GM12872 (cell line): ENCODE results near the gene U2AF2.

Source experiments
- TF ChIP-seq, protein P1 (sequence below): IDR thresholded peaks from 3 replicates; pipeline ENCODE4 v1.5.1; 2011; ENCODE audit warnings: low read depth, mild to moderate bottlenecking, low read length, moderate library complexity; ENCODE audit not compliant: insufficient read depth

The U2AF2 gene

GRCh38 chr19:55658846-55659459 lies 4.1 kb downstream of the U2AF2 start:
- TF ChIP-seq, protein P1, sequence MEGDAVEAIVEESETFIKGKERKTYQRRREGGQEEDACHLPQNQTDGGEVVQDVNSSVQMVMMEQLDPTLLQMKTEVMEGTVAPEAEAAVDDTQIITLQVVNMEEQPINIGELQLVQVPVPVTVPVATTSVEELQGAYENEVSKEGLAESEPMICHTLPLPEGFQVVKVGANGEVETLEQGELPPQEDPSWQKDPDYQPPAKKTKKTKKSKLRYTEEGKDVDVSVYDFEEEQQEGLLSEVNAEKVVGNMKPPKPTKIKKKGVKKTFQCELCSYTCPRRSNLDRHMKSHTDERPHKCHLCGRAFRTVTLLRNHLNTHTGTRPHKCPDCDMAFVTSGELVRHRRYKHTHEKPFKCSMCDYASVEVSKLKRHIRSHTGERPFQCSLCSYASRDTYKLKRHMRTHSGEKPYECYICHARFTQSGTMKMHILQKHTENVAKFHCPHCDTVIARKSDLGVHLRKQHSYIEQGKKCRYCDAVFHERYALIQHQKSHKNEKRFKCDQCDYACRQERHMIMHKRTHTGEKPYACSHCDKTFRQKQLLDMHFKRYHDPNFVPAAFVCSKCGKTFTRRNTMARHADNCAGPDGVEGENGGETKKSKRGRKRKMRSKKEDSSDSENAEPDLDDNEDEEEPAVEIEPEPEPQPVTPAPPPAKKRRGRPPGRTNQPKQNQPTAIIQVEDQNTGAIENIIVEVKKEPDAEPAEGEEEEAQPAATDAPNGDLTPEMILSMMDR = no peak

DNA sequence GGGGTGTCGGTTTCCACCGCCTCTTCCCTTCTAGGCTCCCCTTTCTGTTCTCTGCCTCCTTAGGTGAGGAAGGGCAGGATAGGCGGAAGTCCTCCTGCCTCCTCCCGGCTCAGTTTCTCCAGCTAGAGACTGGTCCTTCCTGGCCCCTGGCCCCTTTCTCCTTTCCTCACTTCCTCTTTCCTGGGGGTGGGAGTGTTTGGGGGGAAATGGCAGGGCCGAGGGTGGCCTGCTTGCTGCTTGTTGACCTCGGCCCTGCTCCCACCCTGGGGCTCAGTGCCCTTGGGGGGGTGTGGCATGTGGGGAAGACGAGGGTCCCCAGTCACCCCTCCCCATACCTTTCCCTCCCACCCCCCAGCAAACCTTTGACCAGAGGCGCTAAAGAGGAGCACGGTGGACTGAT lies 5.0 kb downstream of the U2AF2 start:
- TF ChIP-seq, protein P1 = no peak

GRCh38 chr19:55660404-55660803 lies 5.6 kb downstream of the U2AF2 start:
- TF ChIP-seq, protein P1 = no peak

DNA sequence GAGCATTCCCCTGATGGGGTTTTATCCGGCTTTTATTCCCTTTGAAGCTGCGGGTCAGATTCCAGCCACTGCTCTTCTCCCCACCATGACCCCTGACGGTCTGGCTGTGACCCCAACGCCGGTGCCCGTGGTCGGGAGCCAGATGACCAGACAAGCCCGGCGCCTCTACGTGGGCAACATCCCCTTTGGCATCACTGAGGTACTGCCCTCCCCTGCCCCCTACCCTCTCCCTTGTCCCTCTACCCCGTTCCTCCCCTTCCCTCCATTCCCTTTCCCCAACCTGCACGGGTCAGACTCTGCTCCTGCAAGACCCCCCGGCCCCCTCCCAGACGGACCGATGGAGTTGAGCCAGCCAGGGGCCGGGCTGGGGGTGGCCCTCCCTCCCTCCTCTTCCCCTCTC lies 6.2 kb downstream of the U2AF2 start:
- TF ChIP-seq, protein P1 = no peak

- TF ChIP-seq, protein P1 = no peak
These were observed 7.0 kb downstream of the U2AF2 start for GRCh38 chr19:55661826-55662225.

DNA sequence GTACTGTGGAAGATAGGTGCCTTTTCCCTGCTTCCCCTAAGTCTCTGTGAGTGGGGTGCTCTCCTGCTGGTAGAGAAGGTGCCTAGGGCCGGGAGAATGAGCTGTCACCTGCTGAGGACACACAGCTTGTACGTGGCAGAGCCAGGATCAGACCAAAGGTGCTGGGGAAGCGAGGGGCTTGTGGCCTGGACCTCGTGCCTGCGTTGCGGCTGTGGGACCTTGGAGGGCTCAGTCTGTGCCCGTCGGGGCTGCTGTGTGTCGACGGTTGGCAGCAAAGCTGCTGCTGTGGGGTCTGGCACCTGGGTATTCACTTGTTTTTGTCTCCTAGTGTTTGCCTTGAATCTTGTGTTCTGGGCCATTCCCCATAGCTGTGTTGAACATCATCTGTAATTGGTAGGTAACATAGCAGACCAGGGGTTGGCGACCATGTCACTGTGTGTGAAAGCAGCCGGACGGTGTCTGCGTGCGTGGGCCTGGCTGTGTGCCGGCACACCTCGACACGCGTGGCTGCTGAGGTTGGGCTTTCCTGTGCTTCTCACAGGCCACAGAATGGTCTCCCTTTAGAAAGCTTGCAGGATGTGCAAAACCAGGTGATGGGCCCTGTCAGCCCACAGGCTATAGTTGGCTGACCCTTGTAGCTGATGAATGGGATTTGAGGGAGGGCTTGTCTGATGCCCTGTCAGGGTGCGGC lies 9.2 kb downstream of the U2AF2 start:
- TF ChIP-seq, protein P1 = no peak

DNA sequence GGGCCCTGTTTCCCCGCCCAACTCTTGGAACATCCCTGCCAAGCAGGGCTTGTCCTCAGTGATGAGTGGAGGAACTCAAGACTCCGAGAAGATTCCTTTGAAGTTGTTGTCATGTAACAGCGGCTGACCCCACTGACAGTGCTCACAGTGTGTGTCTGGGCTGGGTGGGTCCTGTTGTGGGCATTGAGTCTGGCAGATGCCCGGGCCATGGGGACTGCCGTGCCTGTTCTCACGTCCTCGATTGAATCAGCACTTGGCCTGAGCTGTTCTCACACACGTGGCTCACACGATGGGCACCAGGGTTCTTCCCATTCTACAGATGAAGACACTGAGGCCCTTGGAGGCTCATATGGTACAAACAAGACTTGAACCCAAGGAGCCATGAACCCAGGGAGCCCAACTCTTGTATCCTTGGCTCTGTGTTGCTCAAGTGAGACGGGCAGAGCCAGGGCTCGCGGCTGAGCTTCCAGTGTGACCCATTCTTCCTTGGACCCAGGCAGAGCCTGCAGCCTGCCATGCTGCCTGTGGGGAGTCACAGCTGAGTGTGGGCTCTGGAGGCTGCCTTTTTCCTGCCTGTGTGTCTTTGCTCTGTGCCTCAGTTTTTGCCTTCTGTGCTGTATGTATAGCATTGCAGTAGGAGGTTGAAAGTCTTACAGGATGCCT lies 11.6 kb downstream of the U2AF2 start:
- TF ChIP-seq, protein P1 = no peak
